ENCODE data around the gene FAM20A.

The FAM20A gene

GRCh38 chr17:68566442-68566738 is 34.8 kb downstream of the FAM20A start (continued):
- TF ChIP-seq ZNF777 (tag by site-specific recombination; IDR thresholded peaks at IDR 0.05; ENCODE audit: borderline replicate concordance) (no peak), KLF10 (tag by site-specific recombination; IDR thresholded peaks at IDR 0.05) (no peak), ZNF626 (tag by site-specific recombination; IDR thresholded peaks at IDR 0.05) (no peak)

GRCh38 chr17:68565661-68566441 is 35.3 kb downstream of the FAM20A start:
- H3K4me3 ChIP-seq (ENCODE audit: low read depth, low read length), result no peak overlapping the region
- H3K9me3 ChIP-seq (ENCODE audit: control insufficient read depth, insufficient read depth, low read depth, low read length), result no peaks in the 10 kb centered on the region
- CTCF ChIA-PET, result interaction anchor here (1.6 kb wide), 1 partner anchor 48 kb away, joined by 11 read pairs; no protein-coding TSS in a partner anchor
- TF ChIP-seq GFI1B (tag by site-specific recombination; IDR thresholded peaks at IDR 0.05) (no peak), ZNF354C (tag by site-specific recombination; IDR thresholded peaks at IDR 0.05; ENCODE audit: borderline replicate concordance, low read depth) (no peak), ZNF791 (tag by site-specific recombination; IDR thresholded peaks at IDR 0.05) (no peak), ZNF184 (tag by site-specific recombination; IDR thresholded peaks at IDR 0.05) (no peak), ZSCAN30 (tag by site-specific recombination; IDR thresholded peaks at IDR 0.05) (no peak), ZBTB11 (tag by site-specific recombination; conservative IDR thresholded peaks at IDR 0.05; ENCODE audit: low read depth) (no peak), ZNF366 (tag by site-specific recombination; conservative IDR thresholded peaks at IDR 0.05) (no peak), ZNF664 (tag by site-specific recombination; IDR thresholded peaks at IDR 0.05) (no peak), ZNF561 (tag by site-specific recombination; IDR thresholded peaks at IDR 0.05; ENCODE audit: borderline replicate concordance) (no peak), TRIM28 (IDR thresholded peaks at IDR 0.05; ENCODE audit: borderline replicate concordance, low read length) (no peak), KLF7 (tag by site-specific recombination; IDR thresholded peaks at IDR 0.05; ENCODE audit: borderline replicate concordance) (no peak), ZNF580 (tag by site-specific recombination; IDR thresholded peaks at IDR 0.05) (no peak), ZNF280C (tag by site-specific recombination; IDR thresholded peaks at IDR 0.05) (no peak), SP2 (tag by site-specific recombination; IDR thresholded peaks at IDR 0.05) (no peak), EGR2 (tag by site-specific recombination; IDR thresholded peaks at IDR 0.05; ENCODE audit: low read depth) (no peak)
- H3K27ac ChIP-seq (ENCODE audit: extremely low read depth, low read depth, low read length), result no peak overlapping the region
- H3K36me3 ChIP-seq (ENCODE audit: control insufficient read depth in 2 of 2, insufficient read depth in 1 of 2, low read length in 2 of 2), result no peaks in the 10 kb centered on the region
- no peaks in the 10 kb centered on the region for H3K4me1 ChIP-seq (ENCODE audit: control insufficient read depth, insufficient read depth, low read length)
- POLR2A ChIA-PET, result no interaction called here

All from HEK293 (cell line).